Kidney (tissue), 14 donors: ENCODE results near the gene CABP7. TPM values are rescaled to one million over a fixed set of nuclear protein-coding genes. Genes with fewer than 3 reads are reported as not detected.

Experiments
- DNase-seq, 5 donors: peaks; one replicate each; pipeline ENCODE4 v3.0.0-alpha.2; 2013 to 2020
- FAIRE-seq: peaks from 2 replicates; lab custom pipeline; 2012; peaks lifted over from hg19 to GRCh38; lab: Jason Lieb, UNC
- H3K27ac ChIP-seq, 2 donors: one replicate each; pipeline ENCODE4 v1.7.0; 2013; ENCODE audit warnings: low read depth in 2 of 2, low read length in 2 of 2, inconsistent platforms in 1 of 2
- H3K27me3 ChIP-seq: one replicate; pipeline ENCODE4 v1.7.1; 2013; ENCODE audit warnings: low read length, inconsistent platforms; ENCODE audit not compliant: control insufficient read depth, insufficient read depth
- H3K36me3 ChIP-seq, 3 donors: one replicate each; pipeline versions ENCODE4 v1.7.0 to v1.7.1; 2013; ENCODE audit warnings: low read length in 3 of 3, control low read depth in 1 of 3, inconsistent platforms in 1 of 3; ENCODE audit not compliant: insufficient read depth in 3 of 3, control insufficient read depth in 2 of 3
- H3K4me1 ChIP-seq, 3 donors: one replicate each; pipeline versions ENCODE4 v1.7.0 to v1.7.1; 2013; ENCODE audit warnings: low read length in 3 of 3, inconsistent platforms in 1 of 3, low read depth in 1 of 3; ENCODE audit not compliant: control insufficient read depth in 2 of 3, insufficient read depth in 2 of 3
- H3K4me3 ChIP-seq, 3 donors: one replicate each; pipeline versions ENCODE4 v1.7.0 to v1.8.1; 2013; ENCODE audit warnings: low read length in 3 of 3, control low read depth in 1 of 3, inconsistent platforms in 1 of 3
- H3K9ac ChIP-seq, 3 donors: one replicate each; pipeline versions ENCODE4 v1.7.0 to v1.7.1; 2013; ENCODE audit warnings: low read length in 3 of 3, control low read depth in 1 of 3, inconsistent platforms in 1 of 3
- H3K9me3 ChIP-seq, 3 donors: one replicate each; pipeline versions ENCODE4 v1.7.0 to v1.7.1; 2013; ENCODE audit warnings: low read length in 3 of 3, control low read depth in 1 of 3, inconsistent platforms in 1 of 3; ENCODE audit not compliant: control insufficient read depth in 2 of 3, insufficient read depth in 1 of 3
- CTCF ChIP-seq: IDR thresholded peaks from 3 replicates; pipeline ENCODE4 v1.5.1; 2012; ENCODE audit warnings: mild to moderate bottlenecking, moderate library complexity, borderline replicate concordance; ENCODE audit not compliant: insufficient read depth; ENCODE audit errors: extremely low read depth
- intact Hi-C: fragments of 100-400 bp; cut with DNase I; formaldehyde crosslinking; loops from one replicate; pipeline ENCODE4 v1.11.1; 2022
- polyA plus RNA-seq: library from polyadenylated mRNA; stranded (reverse); fragments of 350-450 nt; fragmentation: Illumina TruSeq; extraction: RNeasy Lipid Tissue Mini Kit (QIAGEN cat#74804); gene quantifications from one replicate; pipeline ENCODE4 v1.2.3, GENCODE V29; 2014; ENCODE audit warnings: low read depth, low replicate concordance; ENCODE audit not compliant: insufficient read depth
- total RNA-seq: library from RNA; stranded (reverse); fragmentation: NEBNext Ultra II Directional; extraction: Animal tissue kit (Norgen Biotek cat#: 25700); gene quantifications from one replicate; pipeline ENCODE4 v1.2.1, GENCODE V29; 2021
- donor health status: control.
- donor health status: control.
- donor health status: control.
- donor health status: control.
- donor health status: control.
- donor health status: DM: yes; HTN: yes; CAD: no.
- donor health status: Normal renal cell carcinoma (clear cell type).

CABP7 gene
- total and polyA plus RNA-seq, 2 donors from 2014 or later = 0.06 TPM; not detected in 1

DNA sequence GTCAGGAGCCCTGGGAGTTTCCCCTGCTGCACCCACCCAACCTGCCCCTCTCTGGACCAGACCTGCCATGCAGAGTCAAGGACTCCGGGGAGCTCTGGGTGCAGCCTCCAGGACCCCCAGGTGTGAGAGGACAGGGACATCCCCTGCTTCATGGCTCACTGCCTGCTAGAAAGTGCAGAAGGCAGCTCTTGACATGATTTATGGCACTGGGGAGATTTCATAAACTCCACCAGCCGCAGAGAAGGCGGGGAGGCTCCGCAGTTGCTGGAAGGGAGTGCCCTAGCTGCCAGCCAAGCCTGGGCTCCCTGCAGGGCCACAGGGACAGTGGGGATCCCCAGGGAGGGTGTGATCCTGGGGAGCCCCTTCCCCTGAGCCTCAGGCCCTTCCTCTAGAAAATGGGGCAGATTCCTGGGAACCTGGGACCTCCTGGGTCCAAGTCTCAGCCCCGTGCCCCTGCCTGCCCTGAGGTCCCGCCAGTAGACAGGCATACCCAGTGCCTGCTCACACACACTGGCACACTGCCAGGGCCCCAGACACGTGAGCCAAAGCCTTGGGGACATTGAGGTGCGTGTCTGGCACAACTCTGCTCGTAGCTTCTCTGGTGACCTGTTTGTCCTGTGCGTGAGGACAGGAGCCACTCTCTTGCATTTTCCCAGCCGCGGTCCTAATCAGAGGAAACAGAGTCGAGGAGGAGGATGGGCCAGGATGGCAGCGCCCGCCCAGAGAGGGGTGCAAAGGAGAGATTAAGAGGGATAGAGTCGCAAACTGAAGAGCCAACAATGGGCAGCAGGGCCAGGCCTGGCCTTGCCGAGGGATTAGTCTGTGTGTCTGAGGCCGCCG lies 13.8 kb downstream of the CABP7 start:
- no peak for TF ChIP-seq CTCF
- Histone ChIP-seq H3K4me1 (no peaks in the 10 kb centered on the region), H3K27ac (no peak overlapping the region), H3K36me3 (no peaks in the 10 kb centered on the region), H3K9me3 (no peaks in the 10 kb centered on the region), H3K27me3 (no peaks in the 10 kb centered on the region), H3K4me3 (no peak overlapping the region), H3K9ac (no peak overlapping the region)
- intact Hi-C loops = no loop called here
- DNase-seq = peak in 4 of 5 donors; percentile 72 to 85 (median 82)
- no peak for FAIRE-seq

DNA sequence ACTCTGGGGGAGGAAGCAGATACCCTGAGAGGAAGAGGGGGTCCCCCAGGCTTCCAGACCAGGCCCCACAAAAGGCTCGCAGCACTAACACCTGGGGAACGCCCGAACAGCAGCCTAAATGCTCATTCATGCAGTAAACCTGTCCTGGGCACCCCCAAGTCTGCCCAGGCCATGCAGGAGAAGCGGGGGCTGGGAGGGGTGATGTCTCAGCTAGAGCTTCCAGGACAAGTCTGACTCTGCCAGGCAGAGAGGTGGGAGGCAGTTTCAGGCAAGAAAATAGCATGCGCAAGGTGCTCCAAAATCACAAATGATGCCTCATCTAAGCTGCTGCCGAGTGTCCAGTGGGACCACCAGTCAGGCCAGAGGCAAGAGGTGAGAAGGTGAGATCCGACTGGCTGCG lies 14.6 kb downstream of the CABP7 start:
- no peaks in the 10 kb centered on the region for H3K36me3 ChIP-seq
- no peak overlapping the region for H3K4me3 ChIP-seq
- FAIRE-seq (no peak), DNase-seq (no peak)
- H3K4me1 ChIP-seq = no peaks in the 10 kb centered on the region
- no peaks in the 10 kb centered on the region for H3K27me3 ChIP-seq
- no peaks in the 10 kb centered on the region for H3K9me3 ChIP-seq
- no peak overlapping the region for H3K27ac ChIP-seq
- no peak for TF ChIP-seq CTCF
- intact Hi-C loops = no loop called here
- H3K9ac ChIP-seq = no peak overlapping the region

DNA sequence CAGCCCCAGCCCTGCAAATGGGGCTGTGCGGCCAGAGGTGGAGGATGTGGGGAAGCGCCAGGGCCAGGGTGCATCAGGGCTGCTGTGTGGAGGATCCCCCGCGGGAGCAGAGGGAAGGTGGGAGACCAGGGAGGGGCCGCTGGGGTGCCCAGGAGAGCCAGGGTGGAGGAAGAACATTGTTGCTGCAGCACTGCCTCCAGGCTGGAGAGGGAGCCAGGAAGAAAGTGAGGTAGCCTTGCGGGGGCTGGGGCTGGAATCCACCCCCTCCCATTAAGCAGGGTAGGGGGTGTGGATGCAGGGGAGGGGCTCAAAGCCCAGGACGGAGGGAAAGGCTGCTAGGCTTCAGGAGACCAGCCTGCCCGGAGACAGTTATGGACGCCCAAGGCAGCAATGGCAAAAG lies 15.0 kb downstream of the CABP7 start:
- FAIRE-seq = no peak
- no peak for TF ChIP-seq CTCF
- intact Hi-C loops = no loop called here
- H3K9ac ChIP-seq = no peak overlapping the region
- H3K36me3 ChIP-seq = no peaks in the 10 kb centered on the region
- no peaks in the 10 kb centered on the region for H3K4me1 ChIP-seq
- no peaks in the 10 kb centered on the region for H3K27me3 ChIP-seq
- no peak overlapping the region for H3K4me3 ChIP-seq
- H3K27ac ChIP-seq = no peak overlapping the region
- no peaks in the 10 kb centered on the region for H3K9me3 ChIP-seq
- peak in 2 of 5 donors; percentile 24 to 29 for DNase-seq
